NCI-H2227 treated with DMSO at 0.1 percent for 48 hours (cell line): ENCODE measurements around the gene EFCAB8.
"Not testable (repeated sequence)": the region's sequence is repeated elsewhere in the genome, so short reads cannot be mapped to it uniquely, and the experiment has no call there.

Experiments used
- DNase-seq: peaks from one replicate; lab custom pipeline; 2025; lab: John Stamatoyannopoulos, UW

Gene EFCAB8

GRCh38 chr20:32841174-32841573 lies 17.5 kb upstream of the EFCAB8 start:
- DNase-seq, result no peak

GRCh38 chr20:32841632-32842031 lies 17.1 kb upstream of the EFCAB8 start:
- DNase-seq, result no peak

DNA sequence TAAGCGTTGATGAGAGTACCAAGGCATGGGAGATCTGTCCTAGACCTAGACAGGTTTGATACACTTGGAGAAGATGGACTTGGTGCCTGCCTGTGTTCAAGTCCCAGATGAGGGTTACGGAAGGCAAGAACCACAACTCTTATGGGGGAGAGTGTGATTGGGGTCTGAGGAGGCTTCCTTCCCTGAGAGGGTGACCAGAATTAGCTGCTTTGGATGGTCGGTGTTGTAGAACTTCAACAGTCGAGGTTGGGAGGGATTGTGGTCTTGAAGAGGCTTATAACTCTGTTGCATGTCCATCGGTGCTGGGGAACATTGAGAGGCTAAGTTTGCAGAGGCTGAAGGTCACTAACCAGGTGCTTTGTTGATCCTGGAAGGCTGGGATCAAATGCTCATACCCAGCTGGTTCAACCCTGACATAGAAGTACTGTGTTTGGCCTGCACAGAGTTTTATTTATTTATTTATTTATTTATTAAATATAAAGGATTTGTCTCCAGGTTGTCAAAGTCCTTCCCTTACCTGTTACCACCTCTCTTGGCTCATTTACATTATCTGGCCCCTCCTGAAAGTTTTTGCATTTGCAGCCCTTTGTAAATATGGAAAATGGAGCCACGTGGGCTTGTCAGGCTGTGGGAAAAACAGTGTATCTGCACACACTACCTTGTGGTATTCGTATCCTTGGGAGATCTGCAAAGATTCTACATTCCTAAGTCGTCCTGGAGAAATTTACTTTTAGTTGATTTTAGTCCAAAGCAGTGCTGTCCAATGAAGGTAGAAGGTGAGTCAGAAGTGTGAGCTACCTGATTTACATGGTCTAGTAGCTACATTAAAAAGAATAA lies 15.8 kb upstream of the EFCAB8 start:
- no peak for DNase-seq

GRCh38 chr20:32845786-32846185 lies 12.9 kb upstream of the EFCAB8 start:
- no peak for DNase-seq

DNA sequence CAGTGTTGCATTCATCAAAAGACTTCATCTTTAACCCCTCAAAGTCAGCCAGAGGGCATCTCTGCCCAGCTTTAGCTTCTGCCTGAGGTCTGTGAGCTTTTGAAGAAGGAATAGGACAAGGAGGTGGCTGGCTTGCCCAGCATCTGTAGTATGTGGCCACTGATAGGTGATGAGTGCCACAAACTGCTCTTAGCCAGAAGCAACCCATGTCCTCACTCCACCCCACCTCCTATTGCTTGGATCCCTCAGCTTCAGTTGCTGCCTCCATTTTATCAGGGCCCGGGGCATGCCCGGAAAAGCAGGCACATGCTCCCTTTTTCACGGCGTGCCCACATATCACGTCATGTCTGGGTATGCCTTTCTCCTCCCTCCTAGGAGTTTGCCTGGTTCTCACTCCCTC lies 11.9 kb upstream of the EFCAB8 start:
- no peak for DNase-seq

- no peak for DNase-seq
Measured at GRCh38 chr20:32847964-32848363, 10.8 kb upstream of the EFCAB8 start.

GRCh38 chr20:32848846-32849245 lies 9.9 kb upstream of the EFCAB8 start:
- no peak for DNase-seq

- DNase-seq, result no peak
Measured at GRCh38 chr20:32849577-32849976, 9.1 kb upstream of the EFCAB8 start.

- DNase-seq, result no peak
Measured at GRCh38 chr20:32855387-32855786, 3.3 kb upstream of the EFCAB8 start.

- no peak for DNase-seq
Measured at GRCh38 chr20:32858189-32858588, 534 bp upstream of the EFCAB8 start.

- no peak for DNase-seq
Measured at GRCh38 chr20:32861446-32861845, 2.7 kb downstream of the EFCAB8 start.

DNA sequence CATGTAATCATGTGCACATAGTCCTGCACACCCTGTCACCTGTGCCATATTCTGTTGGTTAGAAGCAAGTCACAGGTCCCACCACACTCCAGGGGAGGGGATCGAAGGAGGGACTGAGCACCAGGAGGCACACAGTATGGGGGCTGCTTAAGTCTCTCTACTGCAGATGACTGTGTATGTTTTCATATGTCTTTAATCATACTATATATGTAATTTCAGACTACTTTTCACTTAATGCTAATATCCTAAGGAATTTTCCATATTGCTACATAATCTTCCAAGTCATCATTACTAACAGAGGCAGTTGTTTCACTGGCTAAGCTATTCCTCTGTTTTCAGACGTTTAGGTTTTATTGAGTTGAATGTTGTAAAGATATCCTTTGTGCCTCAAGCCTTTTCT lies 10.8 kb downstream of the EFCAB8 start:
- DNase-seq, result no peak

DNA sequence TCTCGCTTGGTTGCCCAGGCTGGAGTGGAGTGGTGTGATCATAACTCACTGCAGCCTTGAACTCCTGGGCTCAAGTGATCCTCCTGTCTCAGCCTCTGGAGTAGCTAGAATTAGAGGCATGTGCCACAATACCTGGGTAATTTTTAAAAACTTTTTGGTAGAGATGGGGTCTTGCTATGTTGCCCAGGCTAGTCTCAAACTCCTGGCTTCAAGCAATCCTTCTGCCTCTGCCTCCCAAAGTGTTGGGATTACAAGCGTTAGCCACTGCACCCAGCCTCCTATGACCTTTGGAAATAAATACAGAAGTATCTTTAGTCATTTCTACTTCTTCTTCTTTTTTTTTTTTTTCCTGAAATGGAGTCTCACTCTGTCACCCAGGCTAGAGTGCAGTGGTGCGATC lies 11.8 kb downstream of the EFCAB8 start:
- DNase-seq, result not testable (repeated sequence)

DNA sequence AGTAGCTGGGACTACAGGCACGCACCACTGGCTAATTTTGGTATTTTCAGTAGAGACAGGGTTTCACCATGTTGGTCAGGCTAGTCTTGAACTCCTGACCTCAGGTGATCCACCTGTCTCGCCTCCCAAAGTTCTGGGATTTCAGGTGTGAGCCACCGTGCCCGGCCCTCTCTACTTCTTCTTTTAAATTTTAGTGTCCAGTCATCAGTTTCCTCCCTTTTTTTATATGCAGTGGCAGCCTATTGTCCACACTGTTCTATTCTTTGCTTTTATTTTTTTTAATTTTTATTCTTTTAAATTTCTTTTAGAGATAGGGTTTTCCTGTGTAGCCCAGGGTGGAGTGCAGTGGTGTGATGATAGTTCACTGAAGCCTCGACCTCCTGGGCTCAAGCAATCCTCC lies 12.3 kb downstream of the EFCAB8 start:
- DNase-seq, result no peak

DNA sequence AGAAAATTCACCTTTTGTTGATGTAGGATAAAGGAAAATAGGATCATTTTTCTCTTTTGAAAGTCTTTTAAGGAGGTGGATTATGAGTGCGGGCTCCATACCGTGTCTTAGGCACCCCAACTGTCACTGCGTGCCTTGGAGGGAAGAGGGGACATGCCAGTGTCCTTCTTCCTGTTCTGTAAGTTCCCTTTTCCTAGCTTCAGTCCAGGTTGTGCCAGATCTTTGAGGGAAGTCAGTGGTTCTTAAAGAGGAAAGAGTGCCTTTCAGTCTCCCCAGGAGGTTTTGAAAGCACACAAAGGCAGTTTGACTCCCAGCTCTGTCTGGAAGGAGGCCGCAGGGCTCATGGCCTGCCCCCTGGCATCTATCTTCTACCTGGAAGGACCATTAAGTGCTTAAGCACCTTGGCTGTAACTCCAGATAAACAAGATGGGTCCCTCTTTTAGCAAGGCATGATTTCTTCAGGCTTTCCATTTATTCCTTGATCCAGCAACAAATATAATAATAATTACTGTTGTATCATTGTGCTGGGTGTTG lies 13.0 kb downstream of the EFCAB8 start:
- DNase-seq, result no peak

DNA sequence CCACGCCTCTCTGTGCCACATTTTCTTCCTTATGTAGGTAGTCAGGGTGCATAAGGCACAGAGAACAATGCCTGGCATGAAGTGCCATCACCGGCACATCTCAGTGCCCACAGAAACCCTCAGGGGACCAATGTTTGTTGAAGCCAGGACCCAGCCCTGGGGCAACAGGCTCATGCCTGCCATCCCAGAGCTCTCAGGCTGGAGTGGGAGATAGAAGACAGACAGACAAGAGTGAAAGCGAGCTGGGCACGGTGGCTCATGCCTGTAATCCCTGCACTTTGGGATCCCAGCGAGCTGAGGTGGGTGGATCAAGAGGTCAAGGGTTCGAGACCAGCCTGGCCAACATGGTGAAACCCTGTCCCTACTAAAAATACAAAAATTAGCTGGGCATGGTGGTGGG lies 13.5 kb downstream of the EFCAB8 start:
- no peak for DNase-seq

GRCh38 chr20:32875673-32876072 lies 16.9 kb downstream of the EFCAB8 start:
- no peak for DNase-seq

- DNase-seq, result no peak
Measured at GRCh38 chr20:32877507-32877906, 18.8 kb downstream of the EFCAB8 start.

- DNase-seq, result no peak
Measured at GRCh38 chr20:32878820-32879219, 20.1 kb downstream of the EFCAB8 start.

- DNase-seq, result no peak
Measured at GRCh38 chr20:32879538-32879937, 20.8 kb downstream of the EFCAB8 start.

DNA sequence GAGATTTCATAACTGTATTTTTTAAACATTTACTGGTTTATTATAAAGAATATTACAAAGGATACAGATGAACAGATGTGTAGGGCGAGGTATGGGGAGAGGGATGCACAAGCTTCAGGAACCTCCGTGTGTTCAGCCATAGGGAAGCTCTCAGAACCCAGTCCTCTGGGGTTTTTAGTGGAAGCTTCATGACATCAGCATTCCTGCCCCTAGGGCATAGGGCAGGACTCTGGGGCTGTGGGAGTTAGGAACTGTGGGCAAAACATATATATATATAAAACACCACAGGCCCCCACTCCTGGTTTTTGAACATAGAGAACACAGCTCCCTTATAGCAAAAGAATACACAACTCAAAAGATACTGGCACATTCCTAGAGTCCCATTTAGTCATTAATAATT lies 21.9 kb downstream of the EFCAB8 start:
- DNase-seq, result no peak

DNA sequence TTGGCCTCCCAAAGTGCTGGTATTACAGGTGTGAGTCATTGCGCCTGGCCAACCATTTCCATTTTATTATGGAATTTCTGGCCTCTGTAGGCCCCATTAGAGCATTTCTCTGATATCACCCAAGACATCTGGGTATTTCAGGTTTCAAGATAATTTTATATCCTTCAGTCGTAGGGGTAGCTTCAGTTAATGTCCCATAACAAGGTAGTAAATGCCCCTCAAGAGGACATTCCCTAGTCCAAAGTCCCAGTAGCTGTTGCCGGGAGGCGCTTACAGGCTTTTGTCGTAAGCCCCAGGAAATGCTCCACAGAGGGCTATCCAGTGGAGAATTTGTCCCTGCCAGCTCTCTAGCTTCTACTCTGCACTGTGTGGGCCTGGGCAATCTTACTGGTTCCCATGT lies 24.4 kb downstream of the EFCAB8 start:
- no peak for DNase-seq

DNA sequence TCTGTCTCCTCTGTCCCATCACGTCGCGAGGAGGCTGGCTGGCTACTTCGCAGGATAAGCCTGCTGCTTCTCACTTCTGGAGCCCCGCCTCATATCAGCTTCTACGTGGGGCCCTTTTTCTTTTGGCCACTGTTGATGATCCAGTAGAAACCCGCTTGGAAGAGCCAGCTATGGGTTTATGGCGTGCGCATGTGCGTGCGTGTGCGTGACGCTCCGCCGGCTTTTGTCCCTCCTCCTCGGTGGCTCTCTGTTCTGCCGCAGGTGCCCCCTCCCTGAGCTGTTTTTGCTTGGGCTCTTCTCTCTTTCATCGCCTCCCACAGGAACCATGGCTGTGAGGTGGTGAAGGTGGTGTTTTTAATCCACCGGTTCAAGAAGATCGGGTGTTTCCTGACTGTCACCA lies 26.5 kb downstream of the EFCAB8 start:
- DNase-seq, result no peak

GRCh38 chr20:32885952-32886351 lies 27.2 kb downstream of the EFCAB8 start:
- no peak for DNase-seq
